A549 (cell line): ENCODE data around the gene SRSF4.

Experiments used
- BHLHE40 ChIP-seq: IDR thresholded peaks from 2 replicates; pipeline ENCODE4 v1.6.1; 2012; ENCODE audit warnings: low read depth, low read length, inconsistent platforms
- CBX2 ChIP-seq: fragments of 200-600 bp; sonication (generic); IDR thresholded peaks from 2 replicates; pipeline ENCODE4 v1.6.1; 2016; ENCODE audit warnings: low read depth, mild to moderate bottlenecking, borderline replicate concordance
- CTCF ChIP-seq: fragments of >200 bp; sonication (Bioruptor Twin); formaldehyde crosslinking; IDR thresholded peaks from 3 replicates; pipeline ENCODE4 v1.5.1; 2016
- ESRRA ChIP-seq: fragments of 150-350 bp; IDR thresholded peaks from 2 replicates; pipeline ENCODE4 v1.6.1; 2014; ENCODE audit warnings: mild to moderate bottlenecking, low read length, borderline replicate concordance
- FOSL2 ChIP-seq, 2 experiments: fragments of 450-650 bp in 1 of 2; fragments of >200 bp in 1 of 2; sonication (Bioruptor Twin) in 1 of 2; formaldehyde crosslinking; IDR thresholded peaks; 2 replicates each; pipeline versions ENCODE4 v1.5.0 to v1.6.1; 2016 to 2020; ENCODE audit warnings: mild to moderate bottlenecking in 1 of 2, moderate library complexity in 1 of 2
- GATA3 ChIP-seq: IDR thresholded peaks from 2 replicates; pipeline ENCODE4 v1.6.1; 2012; ENCODE audit warnings: borderline replicate concordance
- HDAC2 ChIP-seq: fragments of 200-600 bp; sonication (generic); IDR thresholded peaks from 2 replicates; pipeline ENCODE4 v1.6.1; 2016
- MAFK ChIP-seq: fragments of 450-650 bp; IDR thresholded peaks from 2 replicates; pipeline ENCODE4 v1.6.1; 2014; ENCODE audit not compliant: partially characterized antibody
- MAX ChIP-seq: IDR thresholded peaks from 2 replicates; pipeline ENCODE4 v1.6.1; 2012
- MAZ ChIP-seq: fragments of 150-350 bp; IDR thresholded peaks from 2 replicates; pipeline ENCODE4 v1.6.1; 2014; ENCODE audit warnings: antibody characterized with exemption, low read depth, low read length, borderline replicate concordance
- PHF8 ChIP-seq: fragments of 200-600 bp; sonication (generic); IDR thresholded peaks from 2 replicates; pipeline ENCODE4 v1.6.1; 2016; ENCODE audit warnings: low read depth, mild to moderate bottlenecking, antibody characterized with exemption, moderate library complexity, borderline replicate concordance
- POLR2A ChIP-seq: IDR thresholded peaks from 2 replicates; pipeline ENCODE4 v1.6.1; 2012; ENCODE audit warnings: mild to moderate bottlenecking, low read length
- RAD21 ChIP-seq, 2 experiments: fragments of >200 bp in 1 of 2; sonication (Bioruptor Twin) in 1 of 2; formaldehyde crosslinking in 1 of 2; IDR thresholded peaks in 1 of 2; conservative IDR thresholded peaks in 1 of 2; 2 replicates in 1 of 2; 3 replicates in 1 of 2; pipeline ENCODE4 v1.6.1; 2012 to 2018; ENCODE audit warnings: inconsistent platforms in 1 of 2
- RARB ChIP-seq: fragments of 250-450 bp; sonication (Bioruptor Pico); IDR thresholded peaks from 2 replicates; pipeline ENCODE4 v1.8.0; 2021; ENCODE audit warnings: mild to moderate bottlenecking, moderate library complexity

- no peak for TF ChIP-seq CBX2
- no peak for TF ChIP-seq RAD21 (conservative IDR thresholded peaks at IDR 0.05 in 1 of 2, IDR thresholded peaks at IDR 0.05 in 1 of 2)
- TF ChIP-seq POLR2A = no peak
- no peak for TF ChIP-seq CTCF
- TF ChIP-seq MAFK = no peak
- TF ChIP-seq ESRRA = no peak
- TF ChIP-seq GATA3 = no peak
- TF ChIP-seq BHLHE40 = no peak
- TF ChIP-seq RARB = no peak
- TF ChIP-seq PHF8 = no peak
- no peak for TF ChIP-seq FOSL2 (IDR thresholded peaks at IDR 0.05)
- no peak for TF ChIP-seq FOSL2 (CRISPR knock-in tag; IDR thresholded peaks at IDR 0.05)
- TF ChIP-seq HDAC2 = no peak
- no peak for TF ChIP-seq MAX
- TF ChIP-seq MAZ = no peak
Observed at GRCh38 chr1:29159773-29160172, 21.9 kb downstream of the SRSF4 start.
